RWPE2 (cell line): ENCODE results near the gene ZRANB3.

Experiments
- ATAC-seq: fragments of 200-7000 bp; cut with Tn5 transposase; 3 replicates; pipeline ENCODE4 v1.9.1; 2021; ENCODE audit warnings: low read depth
- DNase-seq: peaks from one replicate; pipeline ENCODE4 v3.0.0-alpha.2; 2020; ENCODE audit warnings: low spot score
- H3K27ac ChIP-seq: fragments of 450-650 bp; 2 replicates; pipeline ENCODE4 v1.5.1; 2017; ENCODE audit warnings: mild to moderate bottlenecking; ENCODE audit not compliant: poor library complexity, severe bottlenecking
- H3K27me3 ChIP-seq: fragments of 250-450 bp; sonication (Bioruptor Pico); 2 replicates; pipeline ENCODE4 v1.5.1; 2021; ENCODE audit warnings: mild to moderate bottlenecking, moderate library complexity; ENCODE audit not compliant: insufficient read depth, poor library complexity, severe bottlenecking
- H3K36me3 ChIP-seq: fragments of 250-450 bp; sonication (Bioruptor Pico); 2 replicates; pipeline ENCODE4 v1.5.1; 2020; ENCODE audit warnings: low read depth, mild to moderate bottlenecking, moderate library complexity
- H3K4me1 ChIP-seq: fragments of 250-450 bp; sonication (Bioruptor Pico); 2 replicates; pipeline ENCODE4 v1.5.1; 2021; ENCODE audit warnings: mild to moderate bottlenecking, moderate library complexity; ENCODE audit not compliant: insufficient read depth, poor library complexity, severe bottlenecking
- H3K4me3 ChIP-seq: fragments of 250-450 bp; sonication (Bioruptor Pico); 2 replicates; pipeline ENCODE4 v1.5.1; 2021; ENCODE audit warnings: mild to moderate bottlenecking, moderate library complexity; ENCODE audit not compliant: severe bottlenecking
- H3K9me3 ChIP-seq: fragments of 250-450 bp; sonication (Bioruptor Pico); 2 replicates; pipeline ENCODE4 v1.5.1; 2021; ENCODE audit warnings: mild to moderate bottlenecking, moderate library complexity; ENCODE audit not compliant: severe bottlenecking
- CTCF ChIP-seq: fragments of 450-650 bp; IDR thresholded peaks from one replicate; pipeline ENCODE4 v1.5.1; 2017; ENCODE audit warnings: mild to moderate bottlenecking, moderate library complexity; ENCODE audit not compliant: poor library complexity, severe bottlenecking

ZRANB3 gene

GRCh38 chr2:135281379-135281778, 249.6 kb downstream of the ZRANB3 start:
- ATAC-seq (no peak), DNase-seq (no peak)
- Histone ChIP-seq H3K9me3 (no peaks in the 10 kb centered on the region), H3K4me3 (no peak overlapping the region), H3K36me3 (no peaks in the 10 kb centered on the region), H3K27me3 (no peaks in the 10 kb centered on the region), H3K27ac (no peak overlapping the region), H3K4me1 (no peaks in the 10 kb centered on the region)
- no peak for TF ChIP-seq CTCF

GRCh38 chr2:135279209-135279608, 251.8 kb downstream of the ZRANB3 start:
- Histone ChIP-seq H3K4me3 (no peak overlapping the region), H3K27me3 (no peaks in the 10 kb centered on the region), H3K4me1 (no peaks in the 10 kb centered on the region), H3K36me3 (no peaks in the 10 kb centered on the region), H3K9me3 (no peaks in the 10 kb centered on the region), H3K27ac (no peak overlapping the region)
- no peak for TF ChIP-seq CTCF
- DNase-seq = no peak
- no peak for ATAC-seq

GRCh38 chr2:135276525-135276924, 254.5 kb downstream of the ZRANB3 start:
- TF ChIP-seq CTCF = no peak
- Histone ChIP-seq H3K4me3 (no peak overlapping the region), H3K27me3 (no peaks in the 10 kb centered on the region), H3K4me1 (no peaks in the 10 kb centered on the region), H3K36me3 (no peaks in the 10 kb centered on the region), H3K27ac (no peak overlapping the region), H3K9me3 (no peaks in the 10 kb centered on the region)
- DNase-seq = no peak
- ATAC-seq = no peak

- H3K4me3 ChIP-seq = no peak overlapping the region
- no peak for DNase-seq
- no peak for ATAC-seq
- H3K9me3 ChIP-seq = no peaks in the 10 kb centered on the region
- H3K36me3 ChIP-seq = no peaks in the 10 kb centered on the region
- H3K27me3 ChIP-seq = no peaks in the 10 kb centered on the region
- no peak for TF ChIP-seq CTCF
- no peak overlapping the region for H3K27ac ChIP-seq
- H3K4me1 ChIP-seq = no peaks in the 10 kb centered on the region
Observed at GRCh38 chr2:135271006-135271405, 260.0 kb downstream of the ZRANB3 start.

GRCh38 chr2:135265960-135266490, 265.0 kb downstream of the ZRANB3 start:
- no peak for TF ChIP-seq CTCF
- Histone ChIP-seq H3K4me1 (no peaks in the 10 kb centered on the region), H3K36me3 (no peaks in the 10 kb centered on the region), H3K4me3 (no peak overlapping the region), H3K27me3 (no peaks in the 10 kb centered on the region), H3K27ac (no peak overlapping the region), H3K9me3 (no peaks in the 10 kb centered on the region)
- DNase-seq (no peak), ATAC-seq (no peak)
